Measurements from ENCODE around the gene HRH2.

HRH2 gene

DNA sequence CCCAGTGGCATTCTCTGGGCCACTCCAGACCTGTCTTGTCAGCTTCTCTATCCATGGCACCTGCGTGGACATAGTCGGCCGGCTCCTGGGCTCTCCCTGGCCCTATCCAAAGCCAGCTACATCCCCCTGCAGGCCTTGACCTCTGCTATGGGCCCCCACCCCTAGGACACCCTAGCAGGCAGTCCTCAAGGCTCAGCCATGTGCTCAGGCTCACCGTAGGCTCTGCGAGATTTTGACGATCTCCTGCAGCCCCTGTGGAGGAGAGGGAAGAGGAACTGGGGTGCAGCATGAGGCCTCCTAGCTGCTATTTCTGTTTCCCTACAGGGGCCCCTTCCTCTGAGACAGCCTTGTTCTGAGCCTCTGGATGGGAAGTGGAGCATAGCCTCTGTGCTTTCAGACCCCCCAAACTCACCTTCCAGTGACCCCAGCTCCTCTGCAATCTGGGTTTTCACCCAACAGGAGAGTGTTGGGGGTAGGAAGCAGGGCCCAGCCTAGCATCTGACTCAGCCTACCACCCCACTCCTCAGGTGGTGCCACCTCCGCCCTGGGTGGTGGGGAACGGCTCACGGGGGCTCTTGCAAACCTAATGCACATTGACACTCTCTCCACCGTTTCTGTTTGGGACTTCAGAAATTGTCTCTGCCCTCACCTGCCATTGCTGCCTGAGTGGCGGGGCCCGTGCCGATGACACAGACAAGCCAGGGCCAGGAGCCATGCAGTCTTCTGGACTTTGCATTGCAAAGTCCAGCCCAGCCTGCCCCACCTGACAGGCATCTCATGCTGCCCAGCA, 36.7 kb downstream of the HRH2 start:
- DNase-seq, result no peak

DNA sequence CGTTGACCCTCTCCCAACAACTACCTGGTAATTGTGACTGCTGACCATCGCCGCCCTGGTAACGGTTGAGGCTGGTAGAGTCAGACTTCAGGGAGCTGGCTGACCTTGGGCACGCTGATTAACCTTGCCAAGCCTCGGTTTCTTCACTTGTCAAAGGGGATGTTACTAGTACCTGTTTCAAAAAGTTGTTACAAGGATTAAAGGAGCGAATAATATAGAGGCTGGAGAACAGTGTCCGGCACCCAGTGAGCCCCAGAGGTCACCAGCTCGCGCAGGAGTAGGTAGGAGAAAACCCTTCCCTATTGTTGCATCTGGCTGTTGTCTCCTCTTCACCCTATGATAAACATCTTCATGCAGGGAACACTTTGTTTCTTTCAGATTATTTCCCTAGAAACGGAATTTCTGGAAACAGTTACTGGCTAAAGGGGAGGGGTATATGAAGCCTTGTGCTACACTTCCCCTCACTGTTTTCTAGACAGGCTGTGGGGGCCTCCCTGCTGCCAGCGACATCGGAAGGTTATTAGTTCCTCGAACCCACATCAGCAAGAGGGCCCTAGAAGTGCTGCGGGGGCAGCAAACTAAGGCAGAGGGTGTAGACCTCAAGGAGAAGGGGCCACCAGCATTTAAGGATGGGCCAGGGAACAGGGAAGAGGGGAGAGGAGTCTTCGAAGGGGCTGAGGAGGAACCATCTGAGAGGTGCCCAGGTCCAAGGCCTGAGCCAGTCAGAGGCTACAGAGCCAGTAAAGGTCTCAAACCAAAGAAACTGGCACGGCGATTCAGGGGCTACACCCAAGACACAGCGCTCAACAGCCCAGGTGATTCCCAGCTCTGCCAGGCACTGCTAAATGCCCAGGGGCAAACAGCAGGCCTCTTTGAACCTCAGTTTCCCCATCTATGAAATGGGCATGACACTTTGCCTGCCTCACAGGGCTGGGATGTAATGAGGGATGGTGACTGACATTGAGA, 37.6 kb downstream of the HRH2 start:
- no peak for DNase-seq

DNA sequence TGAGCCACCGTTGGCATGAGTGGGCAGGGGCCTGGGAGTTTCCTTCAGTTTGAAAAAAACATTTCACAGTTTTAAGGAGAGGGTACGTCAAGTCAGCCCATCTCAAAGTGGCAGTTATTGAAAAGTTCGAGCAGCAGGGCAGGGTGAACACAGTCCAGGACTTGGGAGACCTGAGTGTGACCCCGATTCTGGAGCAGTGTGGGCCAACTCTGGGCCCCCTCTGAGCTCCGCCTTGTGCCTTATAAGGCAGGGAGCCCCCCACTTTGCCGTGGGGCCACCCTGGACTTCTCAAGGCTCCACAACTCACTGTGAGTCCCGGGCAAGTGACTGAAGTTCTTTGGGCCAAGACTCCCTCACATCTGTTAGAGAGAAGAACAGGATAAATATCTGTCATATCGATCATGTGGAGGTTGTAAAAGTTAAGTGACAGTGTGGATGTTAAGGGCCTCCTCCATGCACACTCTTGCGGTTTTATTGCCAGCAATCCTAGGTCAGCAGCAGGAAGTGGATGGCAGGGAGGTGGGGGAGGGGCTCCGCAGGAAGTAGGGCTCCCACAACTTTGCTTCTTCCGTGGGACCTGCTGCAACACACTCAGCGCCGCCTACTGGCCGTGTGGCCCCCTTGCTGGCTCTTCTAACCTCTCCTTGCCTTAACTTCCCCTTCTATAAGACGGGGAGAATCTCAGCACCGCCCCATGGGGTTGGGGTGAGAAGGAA, 38.4 kb downstream of the HRH2 start:
- DNase-seq, result peak; percentile 75

DNA sequence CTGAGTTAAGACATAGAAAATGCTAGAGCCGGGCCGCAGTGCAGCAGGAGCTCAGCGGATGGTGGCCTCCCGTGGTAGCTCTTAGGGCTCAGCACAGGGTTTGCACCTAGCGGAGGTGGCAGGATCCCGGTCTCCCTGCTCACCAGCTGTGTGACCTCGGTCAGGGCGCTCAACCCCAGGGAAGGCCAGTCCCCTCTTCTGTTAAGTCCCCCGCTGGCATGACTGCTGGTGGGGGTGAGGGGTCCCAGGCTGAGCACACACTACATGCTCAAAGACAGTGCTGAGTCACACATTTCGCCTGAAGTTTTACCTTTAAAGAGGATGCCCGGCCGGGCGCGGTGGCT, 39.0 kb downstream of the HRH2 start:
- no peak for DNase-seq

DNA sequence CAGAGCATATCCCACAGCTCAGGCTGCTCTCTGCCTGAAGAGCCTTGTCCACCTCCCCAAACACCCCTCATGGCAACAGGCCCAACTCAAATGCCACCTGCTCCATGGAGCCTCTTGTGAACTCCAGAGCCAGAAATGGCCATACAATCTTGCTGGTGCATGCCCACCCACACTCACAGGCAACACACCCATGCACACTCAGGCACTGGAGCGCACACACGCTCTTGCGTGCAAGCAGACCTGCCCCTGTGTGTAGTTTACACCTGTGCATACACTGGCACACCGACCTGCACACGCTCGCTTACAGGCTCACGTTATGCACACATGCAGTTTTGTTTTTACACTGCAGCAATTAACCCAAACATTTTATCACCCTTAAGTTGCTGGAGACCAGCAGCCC, 40.0 kb downstream of the HRH2 start:
- DNase-seq, result no peak

DNA sequence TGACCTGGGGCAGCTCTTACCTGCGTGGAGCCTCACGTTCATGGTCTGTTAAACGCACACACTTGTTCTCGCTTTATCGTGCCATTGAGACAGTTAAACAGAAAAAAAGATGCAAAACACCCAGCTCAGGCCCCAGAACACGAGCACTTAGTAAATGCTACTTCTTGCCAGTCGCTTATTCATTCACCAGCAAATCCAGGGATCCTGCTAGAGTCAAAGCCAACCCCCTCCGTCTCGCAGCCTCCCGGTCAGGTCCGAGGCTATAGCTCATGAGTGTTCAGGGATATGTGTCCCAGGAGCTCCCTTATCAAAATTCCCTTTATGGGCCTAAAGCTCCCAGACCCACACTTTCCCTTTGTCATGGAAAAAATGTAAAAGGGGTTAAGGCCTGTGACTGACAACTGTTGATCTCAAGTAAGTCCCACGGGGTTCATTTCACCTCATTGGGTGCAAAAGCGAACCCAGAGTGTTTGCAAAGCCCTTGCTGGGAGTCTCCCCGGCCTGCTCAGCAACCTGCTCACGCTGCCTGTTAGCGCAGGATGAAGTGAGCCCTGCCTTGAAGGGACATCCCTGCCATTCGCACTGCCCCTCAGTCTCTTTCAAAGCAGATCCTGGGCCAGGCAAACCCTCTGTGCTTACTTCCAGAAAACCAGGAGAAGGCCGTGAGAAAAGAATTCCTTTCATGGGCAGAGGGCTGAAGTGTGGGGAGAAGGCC, 40.7 kb downstream of the HRH2 start:
- DNase-seq, result no peak

DNA sequence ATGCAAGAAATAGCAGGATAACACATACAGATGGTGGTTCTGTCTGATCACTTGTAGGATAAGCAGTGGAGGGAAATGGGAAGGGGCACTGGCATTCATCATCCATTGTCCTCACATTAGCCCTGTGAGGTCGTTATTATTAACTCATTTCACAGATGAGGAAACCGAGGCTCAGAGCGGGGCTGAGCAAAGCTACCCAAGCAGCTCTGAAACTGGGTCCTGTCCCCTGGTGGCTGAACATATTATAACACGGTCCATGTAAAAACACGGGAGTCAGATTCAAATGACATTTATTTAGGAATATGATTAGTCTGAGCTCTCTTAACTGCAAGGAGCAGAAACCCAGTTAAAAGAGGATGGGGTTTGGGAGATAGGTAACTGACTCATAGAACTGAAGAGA, 43.1 kb downstream of the HRH2 start:
- peak; percentile 12 for DNase-seq

DNA sequence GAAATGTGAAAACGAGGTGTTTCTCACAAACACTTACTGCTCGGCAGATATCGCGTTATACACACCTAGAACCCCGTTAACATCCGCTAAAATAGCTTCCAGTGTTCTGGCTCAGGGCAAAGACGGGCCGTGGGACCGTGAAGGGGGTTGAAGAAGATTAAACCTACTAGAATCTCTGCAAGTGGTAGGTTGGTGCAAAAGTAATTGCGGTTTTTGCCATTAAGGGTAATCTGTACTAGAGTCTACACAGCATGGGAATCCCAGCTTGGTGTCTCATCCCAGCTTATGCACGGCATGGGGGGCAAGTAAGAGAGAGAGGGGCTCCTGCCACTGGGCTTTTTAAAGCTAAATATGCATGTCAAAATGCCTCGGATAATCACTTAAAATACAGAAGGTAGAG, 43.9 kb downstream of the HRH2 start:
- no peak for DNase-seq

DNA sequence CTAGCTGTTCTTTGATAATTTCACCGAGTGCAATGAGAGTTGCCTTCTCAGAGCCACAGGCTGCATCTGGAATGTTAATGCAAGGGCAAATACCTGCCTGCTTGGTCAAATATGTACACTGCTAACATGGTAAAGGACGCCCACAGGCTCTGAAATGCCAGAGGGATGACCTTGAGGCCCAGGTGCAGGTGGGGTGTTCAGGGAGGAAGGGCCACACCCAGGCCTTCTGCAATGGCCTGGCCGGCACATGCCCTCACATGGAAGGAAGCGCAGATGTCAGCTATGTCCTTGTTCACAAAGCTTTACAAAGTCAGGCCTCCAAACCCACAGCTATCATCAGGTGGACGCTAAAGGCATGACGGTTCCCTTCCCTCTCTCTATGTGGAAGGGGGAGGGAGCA, 48.6 kb downstream of the HRH2 start:
- DNase-seq, result no peak

DNA sequence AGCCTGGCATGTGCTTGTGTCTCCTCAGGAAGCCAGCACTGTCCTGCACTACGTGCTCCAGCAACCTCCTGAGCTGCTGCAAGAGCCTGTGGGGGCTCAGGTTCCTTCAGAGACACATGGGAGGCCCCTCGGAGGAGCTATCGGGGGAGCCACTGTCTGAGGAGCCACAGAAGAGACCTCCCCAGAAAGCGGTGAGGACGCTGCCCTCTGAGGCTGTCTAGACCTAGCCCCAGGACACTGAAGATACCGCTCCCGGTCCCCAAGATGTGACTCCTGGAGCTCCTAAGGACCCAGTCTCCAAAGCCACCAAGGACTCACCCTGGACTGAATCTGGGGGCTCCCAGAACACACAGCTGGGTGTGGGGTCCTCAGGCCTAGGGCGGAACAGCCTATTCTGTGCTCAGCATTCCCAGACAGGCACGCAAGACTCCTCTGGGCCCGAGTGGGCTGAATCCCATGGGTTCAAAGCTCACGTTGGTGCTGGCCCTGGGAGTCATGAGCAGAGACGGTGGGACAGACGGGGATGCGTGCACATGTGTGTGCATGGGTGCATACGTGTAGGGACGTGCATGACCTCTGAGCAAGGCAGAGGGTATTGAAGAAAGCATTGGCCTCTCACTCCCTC, 50.0 kb downstream of the HRH2 start:
- DNase-seq, result no peak

DNA sequence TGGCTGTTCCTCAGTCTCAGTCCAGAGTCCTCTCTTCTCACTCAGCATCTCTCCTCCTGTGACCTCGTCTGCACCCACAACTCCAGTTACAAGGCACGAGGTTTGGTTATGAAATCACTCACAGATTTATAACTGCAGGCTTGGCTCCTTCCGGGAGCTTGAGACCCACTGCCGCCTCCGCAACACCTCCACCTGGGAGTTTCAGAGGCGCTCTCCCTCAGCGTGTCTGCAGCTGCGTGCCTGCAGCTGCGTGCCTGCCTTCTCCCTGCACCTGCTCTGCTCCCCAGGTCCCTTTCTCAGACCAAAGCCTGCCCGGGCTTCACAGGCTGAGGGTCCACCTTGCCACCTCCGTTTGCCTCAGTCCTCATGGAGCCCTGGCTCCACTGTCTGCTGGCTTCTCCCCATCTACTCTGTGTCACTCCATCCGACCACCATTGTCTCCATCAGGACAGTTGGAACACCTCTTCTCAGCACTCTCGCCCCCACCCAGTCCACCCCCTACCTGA, 51.5 kb downstream of the HRH2 start:
- no peak for DNase-seq

DNA sequence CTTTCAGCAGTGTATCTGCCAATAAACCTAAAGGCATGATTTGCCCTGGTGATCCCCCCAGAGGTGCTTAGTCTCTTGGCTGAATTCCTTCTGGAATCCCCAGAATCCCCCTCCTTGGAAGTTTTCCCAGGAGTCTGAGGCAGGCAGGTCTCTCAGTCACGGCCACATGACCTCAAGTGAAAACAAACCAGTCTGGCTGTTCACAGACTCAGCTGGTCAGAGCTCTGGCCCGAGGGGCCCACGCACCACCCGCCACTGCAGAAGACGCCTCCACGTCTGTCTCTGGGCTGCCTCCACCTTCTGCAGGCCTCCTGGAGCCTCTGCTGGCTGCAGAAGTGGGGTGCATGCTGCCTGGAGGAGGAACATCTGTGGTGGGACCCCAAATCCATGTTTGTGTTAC, 52.5 kb downstream of the HRH2 start:
- DNase-seq, result no peak

DNA sequence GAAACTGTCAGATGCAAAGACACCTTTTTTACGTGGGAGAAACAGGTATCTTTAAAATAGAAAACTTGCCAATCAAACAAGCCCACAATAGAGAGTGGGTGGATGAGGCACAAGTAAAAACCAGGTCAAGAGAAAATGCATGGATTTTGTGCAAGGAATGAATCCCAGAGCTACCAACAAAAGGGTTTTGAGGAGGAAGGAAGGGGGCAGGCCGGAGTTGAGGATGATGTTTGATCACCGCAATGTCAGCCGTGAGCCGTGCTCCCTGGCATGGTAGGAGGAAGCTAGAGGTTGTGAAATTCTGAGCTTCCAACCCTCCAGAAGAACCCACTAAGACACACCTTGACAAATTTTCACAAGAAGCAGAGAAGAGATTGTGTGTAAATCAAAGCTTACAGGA, 53.2 kb downstream of the HRH2 start:
- DNase-seq, result no peak

DNA sequence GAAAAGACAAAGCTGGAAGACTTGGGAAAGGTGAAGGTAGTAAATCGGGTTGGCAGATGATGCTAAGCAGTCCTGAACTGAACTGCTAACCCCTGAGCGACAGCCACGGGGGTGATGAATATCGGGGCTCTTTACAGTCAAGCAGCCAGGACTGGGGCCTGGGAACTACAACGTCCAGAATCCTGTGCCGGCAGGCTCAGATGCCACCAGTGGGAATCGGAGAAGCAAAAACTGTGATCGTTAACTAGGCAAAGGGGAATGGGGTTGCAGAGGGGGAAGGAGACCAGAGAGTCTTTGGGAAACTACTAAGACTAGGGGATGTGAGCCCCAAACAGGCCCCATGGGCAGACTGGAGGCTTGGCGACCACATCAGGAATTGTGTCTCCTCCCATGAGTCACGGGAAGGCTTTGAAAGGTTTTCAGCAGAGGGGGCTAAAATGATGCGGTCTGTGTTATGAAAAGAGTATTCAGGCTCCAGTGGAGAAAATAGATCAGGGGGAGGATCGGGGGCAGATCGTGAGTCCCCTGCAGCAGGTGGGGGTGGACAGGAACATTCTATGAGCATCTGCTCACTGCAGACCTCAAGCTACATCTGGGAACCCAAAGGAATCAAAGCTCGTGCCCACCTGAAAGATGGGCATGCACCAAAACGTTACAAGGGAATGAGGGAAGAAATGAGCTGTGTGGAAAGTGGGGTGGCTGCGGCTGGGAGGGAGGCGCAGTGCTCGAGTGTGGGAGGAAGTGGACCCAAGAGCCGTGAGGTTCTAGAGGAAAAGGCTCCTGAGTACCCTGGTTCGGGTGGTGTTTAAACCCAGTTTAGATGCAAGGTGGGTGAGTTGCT, 53.8 kb downstream of the HRH2 start:
- DNase-seq, result no peak

DNA sequence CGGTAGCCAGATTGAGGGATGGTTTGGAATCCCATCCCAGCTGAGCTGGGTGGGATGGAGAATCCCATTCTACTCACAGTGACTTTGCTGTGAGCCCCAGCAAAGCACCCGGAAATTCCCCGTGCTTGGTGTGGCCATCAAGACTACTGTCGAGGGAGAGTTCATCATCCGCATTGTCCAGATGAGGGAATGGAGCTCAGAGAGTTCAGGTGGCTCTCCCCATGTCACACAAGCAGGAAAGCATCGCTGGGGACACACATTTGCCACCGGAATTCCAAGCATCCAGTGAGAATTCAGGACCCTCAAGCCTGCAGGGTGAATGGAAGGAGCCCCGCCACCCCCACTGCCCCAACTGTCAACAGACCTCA, 54.4 kb downstream of the HRH2 start:
- no peak for DNase-seq

DNA sequence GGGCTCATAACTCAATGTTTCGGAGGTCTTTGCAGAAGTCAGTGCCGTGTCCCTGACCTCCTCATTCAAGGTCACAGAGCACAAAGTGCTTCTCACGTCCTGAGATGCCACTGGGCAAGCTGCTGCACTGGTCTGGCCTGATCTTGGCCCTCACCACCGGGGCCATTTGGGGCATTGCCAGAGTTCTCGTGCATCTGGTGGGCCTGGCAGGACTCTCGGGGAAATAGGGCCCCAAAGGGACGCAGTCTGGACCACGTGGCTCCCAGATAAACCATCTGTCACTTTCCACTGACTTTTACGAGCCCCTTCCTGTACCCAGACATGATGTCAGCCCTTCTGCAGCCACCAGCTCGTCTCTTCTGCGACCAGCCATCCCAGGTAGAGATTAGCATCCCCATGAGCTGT, 54.8 kb downstream of the HRH2 start:
- no peak for DNase-seq

DNA sequence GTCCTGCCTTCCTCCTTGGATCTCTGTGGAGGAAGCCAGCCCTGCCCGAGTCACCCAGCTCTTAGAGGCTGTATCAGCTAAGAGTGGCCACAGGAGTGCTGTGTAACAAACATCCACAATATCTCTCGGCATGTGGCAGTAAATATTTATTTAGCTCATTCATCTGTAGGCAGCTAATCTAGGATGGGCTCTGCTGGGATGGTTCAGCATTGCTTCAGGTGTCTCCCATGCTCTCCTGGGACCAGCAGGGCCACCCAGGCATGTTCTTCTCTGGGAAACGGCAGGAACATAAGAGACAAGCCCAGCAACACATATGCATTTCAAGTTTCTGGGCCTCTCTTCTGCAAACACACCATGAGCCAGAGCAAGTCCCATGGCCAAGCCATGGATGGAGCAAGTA, 56.1 kb downstream of the HRH2 start:
- no peak for DNase-seq

DNA sequence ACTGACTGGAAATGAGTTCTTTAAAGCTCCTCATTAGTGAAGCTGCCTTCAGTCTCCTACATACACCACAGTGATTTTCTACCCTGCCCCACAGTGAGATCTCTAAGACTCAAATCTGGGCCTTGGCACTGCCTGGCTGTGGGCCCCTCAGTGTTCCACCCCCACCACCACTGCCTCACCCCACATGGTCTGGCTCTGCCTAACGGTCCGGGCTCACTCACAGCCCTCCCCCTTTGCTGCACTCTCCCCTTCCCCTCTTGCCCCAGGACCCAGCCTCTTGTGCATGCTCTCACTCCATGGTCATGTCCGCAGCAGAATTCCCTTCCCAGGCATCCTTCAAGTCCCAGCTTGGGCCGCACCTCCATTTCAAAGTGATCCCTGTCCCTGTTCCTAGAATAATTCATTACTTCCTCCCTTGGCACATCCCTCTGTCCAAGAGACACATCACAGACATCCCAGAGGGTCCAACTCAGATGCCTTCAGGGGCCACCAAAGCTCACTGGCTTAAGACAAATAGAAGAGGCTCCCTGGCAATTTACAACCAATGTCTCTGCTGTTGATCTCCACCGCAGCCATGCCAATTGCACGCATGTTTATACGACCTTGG, 56.7 kb downstream of the HRH2 start:
- no peak for DNase-seq

DNA sequence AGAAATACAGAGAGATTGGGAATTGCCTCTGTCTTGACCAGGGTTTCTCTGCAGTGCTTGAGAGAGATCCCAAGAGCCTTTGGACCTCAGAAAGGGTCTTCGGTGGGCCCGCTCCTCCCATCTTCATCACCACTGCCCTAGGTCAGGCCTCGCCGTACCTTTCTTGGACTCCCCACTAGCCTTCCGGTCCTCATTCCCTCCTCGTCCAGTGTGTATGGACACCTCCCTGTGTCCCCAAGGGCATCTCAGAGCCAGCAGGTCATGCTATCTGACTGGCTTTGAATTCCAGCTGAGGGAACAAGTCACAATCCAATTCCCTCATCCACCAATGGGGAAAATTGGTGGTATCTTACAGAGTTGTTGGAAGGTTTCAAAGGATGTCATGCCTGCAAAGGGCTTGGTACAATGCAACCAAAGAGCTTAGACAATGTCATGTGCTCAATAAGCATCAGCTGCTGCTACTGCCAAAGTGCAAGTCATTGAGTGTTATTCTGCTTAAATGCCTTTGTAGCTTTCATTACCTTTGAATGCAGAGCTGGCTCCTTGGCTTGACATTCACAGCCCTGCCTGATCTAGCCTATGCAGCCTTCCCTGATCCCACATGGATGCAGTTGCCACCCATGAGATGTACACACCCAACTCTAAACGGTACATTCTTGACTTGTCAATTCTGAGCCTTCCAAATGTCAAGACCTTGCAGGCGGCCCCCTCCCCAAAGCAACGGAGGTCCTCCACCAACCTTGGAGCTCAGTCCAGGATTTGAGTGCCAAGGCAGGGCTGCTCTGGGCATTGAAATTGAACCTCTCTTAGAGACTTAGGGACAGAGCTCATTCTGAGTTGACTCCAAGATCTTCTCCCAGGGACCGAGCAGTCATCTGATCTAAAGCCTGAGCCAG, 58.0 kb downstream of the HRH2 start:
- no peak for DNase-seq

DNA sequence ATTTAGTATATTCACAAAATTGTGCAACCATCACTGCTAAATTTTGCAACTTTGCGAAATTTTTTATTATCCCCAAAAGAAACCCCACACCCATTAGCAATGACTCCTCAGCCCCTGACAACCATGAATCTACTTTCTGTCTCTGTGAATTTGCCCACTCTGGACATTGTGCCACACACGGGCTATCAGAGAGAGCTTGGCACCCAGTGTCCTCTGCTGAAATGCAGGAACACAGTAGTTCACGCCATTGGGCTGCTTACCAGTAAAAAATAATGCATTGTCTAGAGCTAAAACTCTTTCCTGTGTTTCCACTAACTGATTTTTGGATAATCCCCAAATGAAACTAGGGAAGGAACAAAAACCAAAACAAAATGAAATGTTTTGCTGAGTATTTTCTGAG, 60.0 kb downstream of the HRH2 start:
- DNase-seq, result no peak
